CD4-positive, alpha-beta T cell (primary cell): ENCODE measurements around the gene SOX13. TPM values are rescaled to one million over a fixed set of nuclear protein-coding genes. Genes with fewer than 3 reads are reported as not detected.

Source experiments
- ATAC-seq: fragments of 200-7000 bp; cut with Tn5 transposase; one replicate; pipeline ENCODE4 v1.10.0; 2022; ENCODE audit warnings: mild to moderate bottlenecking; ENCODE audit not compliant: poor library complexity
- CTCF ChIA-PET: fragments of 350-600 bp; sonication (Branson Sonifier 250); formaldehyde crosslinking; loops from one replicate; lab custom pipeline; 2021; ENCODE audit warnings: antibody characterized with exemption, inconsistent platforms; lab: Charles Lee
- POLR2A ChIA-PET: fragments of 350-600 bp; sonication (Branson Sonifier 250); formaldehyde crosslinking; loops from one replicate; lab custom pipeline; 2021; ENCODE audit warnings: antibody characterized with exemption, inconsistent platforms; lab: Charles Lee
- DNase-seq, 14 experiments: peaks; one replicate each; pipeline ENCODE4 v3.0.0-alpha.2; 2013 to 2020; ENCODE audit warnings: mixed read lengths in 2 of 14
- H3K27ac ChIP-seq, 2 donors: one replicate each; pipeline versions ENCODE4 v1.5.1 to v1.7.0; 2013; ENCODE audit warnings: low read length in 2 of 2, low read depth in 1 of 2, mild to moderate bottlenecking in 1 of 2
- H3K27me3 ChIP-seq, 2 experiments: 1 replicate in 1 of 2; 2 replicates in 1 of 2; pipeline versions ENCODE4 v1.6.1 to v1.7.0; 2013; ENCODE audit warnings: low read length in 2 of 2, control low read depth in 1 of 2, mild to moderate bottlenecking in 1 of 2, moderate library complexity in 1 of 2; ENCODE audit not compliant: insufficient read depth in 2 of 2, control insufficient read depth in 1 of 2
- H3K36me3 ChIP-seq: one replicate; pipeline ENCODE4 v1.6.1; 2013; ENCODE audit warnings: low read length, control low read depth; ENCODE audit not compliant: insufficient read depth
- H3K4me1 ChIP-seq: one replicate; pipeline ENCODE4 v1.6.1; 2013; ENCODE audit warnings: low read length, control low read depth; ENCODE audit not compliant: insufficient read depth
- H3K4me3 ChIP-seq: one replicate; pipeline ENCODE4 v1.5.1; 2013; ENCODE audit warnings: mild to moderate bottlenecking, low read length, moderate library complexity
- H3K9me3 ChIP-seq, 2 experiments: 1 replicate in 1 of 2; 2 replicates in 1 of 2; pipeline versions ENCODE4 v1.6.1 to v1.7.0; 2013; ENCODE audit warnings: low read length in 2 of 2, mild to moderate bottlenecking in 2 of 2, control low read depth in 1 of 2, moderate library complexity in 1 of 2; ENCODE audit not compliant: control insufficient read depth in 1 of 2, insufficient read depth in 1 of 2
- H3K27ac Mint-ChIP-seq: one replicate; pipeline ENCODE4 v1.8.0; 2020; ENCODE audit warnings: mixed read lengths
- H3K27me3 Mint-ChIP-seq: one replicate; pipeline ENCODE4 v1.8.0; 2021; ENCODE audit warnings: mixed read lengths
- H3K36me3 Mint-ChIP-seq: one replicate; pipeline ENCODE4 v1.8.0; 2021; ENCODE audit warnings: low read depth, mixed read lengths
- H3K4me1 Mint-ChIP-seq: one replicate; pipeline ENCODE4 v1.8.0; 2021; ENCODE audit warnings: low read depth, mixed read lengths
- H3K4me3 Mint-ChIP-seq: one replicate; pipeline ENCODE4 v1.8.0; 2020; ENCODE audit warnings: mild to moderate bottlenecking, mixed read lengths
- H3K9me3 Mint-ChIP-seq: one replicate; pipeline ENCODE4 v1.8.0; 2020; ENCODE audit warnings: mixed read lengths
- intact Hi-C, 2 experiments: fragments of 100-400 bp; cut with DNase I in 1 of 2; cut with micrococcal nuclease in 1 of 2; formaldehyde crosslinking; loops; one replicate each; pipeline versions ENCODE4 v1.15.1 to v1.9.0; 2023 to 2025; cut with DNase I, micrococcal nuclease
- total RNA-seq, 174 experiments: library from RNA in 2 of 174; stranded (reverse) in 2 of 174; gene quantifications; one replicate each; pipeline ENCODE4 v1.2.3 and lab custom pipeline; 2021 to 2026
- TF ChIP-seq, protein P1 (sequence below): fragments of 200-600 bp; IDR thresholded peaks from one replicate; pipeline ENCODE4 v1.8.0; 2022; ENCODE audit warnings: antibody characterized with exemption, mild to moderate bottlenecking

SOX13 gene
- total RNA-seq, 2 experiments from 2014 or later: 1.8 to 1.9 TPM

DNA sequence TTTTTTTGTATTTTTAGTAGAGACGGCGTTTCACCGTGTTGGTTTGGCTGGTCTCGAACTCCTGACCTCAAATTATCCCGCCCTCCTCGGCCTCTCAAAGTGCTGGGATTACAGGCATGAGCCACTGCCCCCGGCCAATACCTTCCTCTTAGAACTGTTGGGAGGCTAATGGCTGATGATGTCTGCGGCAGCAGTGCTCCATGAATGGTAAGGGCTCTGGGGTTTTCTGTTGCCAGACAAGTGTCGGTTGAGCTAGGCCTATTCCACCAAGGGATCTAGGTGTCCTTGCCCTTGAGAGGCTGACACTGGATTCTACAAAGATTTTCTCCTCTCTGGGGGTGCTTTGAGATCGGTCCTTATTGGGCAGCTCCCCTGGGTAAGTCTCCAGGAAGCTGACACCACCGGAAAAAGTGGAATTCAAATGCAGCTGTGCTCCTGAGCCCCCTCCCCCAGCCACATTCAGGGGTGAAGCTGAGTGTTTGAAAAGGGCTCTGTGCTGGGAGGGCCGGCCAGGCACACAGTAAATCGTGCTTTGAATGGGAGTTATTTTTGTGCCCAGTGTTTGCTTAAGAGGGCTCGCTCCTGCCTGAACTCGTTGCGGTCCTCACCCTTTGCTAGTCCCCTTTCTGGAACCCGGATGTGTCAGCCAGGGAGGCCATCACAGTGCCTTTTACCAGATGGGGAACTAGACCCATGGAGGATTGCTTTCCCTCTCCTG lies 5.2 kb downstream of the SOX13 start:
- H3K36me3 ChIP-seq: no peaks in the 10 kb centered on the region
- intact Hi-C loops: no loop called here
- H3K36me3 Mint-ChIP-seq: no peaks in the 10 kb centered on the region
- H3K27ac ChIP-seq: no peak overlapping the region
- POLR2A ChIA-PET: no interaction called here
- H3K4me1 ChIP-seq: peaks cover 25% of the 10 kb centered on the region
- CTCF ChIA-PET: no interaction called here
- DNase-seq: no peak
- H3K9me3 ChIP-seq: peaks cover 0 to 11% of the 10 kb centered on the region in 2 experiments
- H3K27me3 Mint-ChIP-seq: peaks cover 55% of the 10 kb centered on the region
- no peak overlapping the region for H3K27ac Mint-ChIP-seq
- TF ChIP-seq, protein P1, sequence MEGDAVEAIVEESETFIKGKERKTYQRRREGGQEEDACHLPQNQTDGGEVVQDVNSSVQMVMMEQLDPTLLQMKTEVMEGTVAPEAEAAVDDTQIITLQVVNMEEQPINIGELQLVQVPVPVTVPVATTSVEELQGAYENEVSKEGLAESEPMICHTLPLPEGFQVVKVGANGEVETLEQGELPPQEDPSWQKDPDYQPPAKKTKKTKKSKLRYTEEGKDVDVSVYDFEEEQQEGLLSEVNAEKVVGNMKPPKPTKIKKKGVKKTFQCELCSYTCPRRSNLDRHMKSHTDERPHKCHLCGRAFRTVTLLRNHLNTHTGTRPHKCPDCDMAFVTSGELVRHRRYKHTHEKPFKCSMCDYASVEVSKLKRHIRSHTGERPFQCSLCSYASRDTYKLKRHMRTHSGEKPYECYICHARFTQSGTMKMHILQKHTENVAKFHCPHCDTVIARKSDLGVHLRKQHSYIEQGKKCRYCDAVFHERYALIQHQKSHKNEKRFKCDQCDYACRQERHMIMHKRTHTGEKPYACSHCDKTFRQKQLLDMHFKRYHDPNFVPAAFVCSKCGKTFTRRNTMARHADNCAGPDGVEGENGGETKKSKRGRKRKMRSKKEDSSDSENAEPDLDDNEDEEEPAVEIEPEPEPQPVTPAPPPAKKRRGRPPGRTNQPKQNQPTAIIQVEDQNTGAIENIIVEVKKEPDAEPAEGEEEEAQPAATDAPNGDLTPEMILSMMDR: no peak
- no peak for ATAC-seq
- H3K4me3 Mint-ChIP-seq: no peak overlapping the region
- peaks cover 19 to 34% of the 10 kb centered on the region in 2 experiments for H3K27me3 ChIP-seq
- no peak overlapping the region for H3K4me3 ChIP-seq
- H3K4me1 Mint-ChIP-seq: peaks cover 13% of the 10 kb centered on the region
- H3K9me3 Mint-ChIP-seq: no peaks in the 10 kb centered on the region

DNA sequence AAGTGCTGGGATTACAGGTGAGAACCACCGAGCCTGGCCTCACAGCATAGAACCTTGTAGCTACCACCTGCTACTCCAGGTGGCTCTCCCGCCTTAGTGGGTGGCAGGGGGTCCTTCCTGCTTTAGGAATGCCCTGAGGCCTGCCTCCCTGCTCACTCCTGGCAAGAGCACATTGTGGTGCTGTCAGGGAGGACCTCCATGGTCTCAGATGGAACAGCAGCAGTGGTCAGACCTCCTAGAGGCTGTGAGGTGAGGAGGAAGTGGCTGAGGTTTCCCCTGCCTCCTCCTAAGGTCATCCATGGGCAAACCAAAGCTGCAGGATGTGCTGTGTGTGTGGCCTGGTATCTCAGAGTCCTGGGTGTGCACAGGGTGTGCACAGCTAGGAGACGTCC lies 6.7 kb downstream of the SOX13 start:
- H3K4me1 Mint-ChIP-seq: peaks cover 8% of the 10 kb centered on the region
- ChIA-PET POLR2A (no interaction called here), CTCF (no interaction called here)
- Histone ChIP-seq H3K36me3 (no peaks in the 10 kb centered on the region), H3K4me3 (no peak overlapping the region), H3K27me3 (peaks cover 11 to 26% of the 10 kb centered on the region in 2 experiments), H3K9me3 (peaks cover 0 to 7% of the 10 kb centered on the region in 2 experiments), H3K4me1 (peaks cover 13% of the 10 kb centered on the region), H3K27ac (no peak overlapping the region)
- intact Hi-C loops: no loop called here
- H3K36me3 Mint-ChIP-seq: no peaks in the 10 kb centered on the region
- TF ChIP-seq, protein P1: no peak
- ATAC-seq (no peak), DNase-seq (no peak)
- H3K27me3 Mint-ChIP-seq: peaks cover 44% of the 10 kb centered on the region
- no peak overlapping the region for H3K27ac Mint-ChIP-seq
- no peaks in the 10 kb centered on the region for H3K9me3 Mint-ChIP-seq
- H3K4me3 Mint-ChIP-seq: no peak overlapping the region

DNA sequence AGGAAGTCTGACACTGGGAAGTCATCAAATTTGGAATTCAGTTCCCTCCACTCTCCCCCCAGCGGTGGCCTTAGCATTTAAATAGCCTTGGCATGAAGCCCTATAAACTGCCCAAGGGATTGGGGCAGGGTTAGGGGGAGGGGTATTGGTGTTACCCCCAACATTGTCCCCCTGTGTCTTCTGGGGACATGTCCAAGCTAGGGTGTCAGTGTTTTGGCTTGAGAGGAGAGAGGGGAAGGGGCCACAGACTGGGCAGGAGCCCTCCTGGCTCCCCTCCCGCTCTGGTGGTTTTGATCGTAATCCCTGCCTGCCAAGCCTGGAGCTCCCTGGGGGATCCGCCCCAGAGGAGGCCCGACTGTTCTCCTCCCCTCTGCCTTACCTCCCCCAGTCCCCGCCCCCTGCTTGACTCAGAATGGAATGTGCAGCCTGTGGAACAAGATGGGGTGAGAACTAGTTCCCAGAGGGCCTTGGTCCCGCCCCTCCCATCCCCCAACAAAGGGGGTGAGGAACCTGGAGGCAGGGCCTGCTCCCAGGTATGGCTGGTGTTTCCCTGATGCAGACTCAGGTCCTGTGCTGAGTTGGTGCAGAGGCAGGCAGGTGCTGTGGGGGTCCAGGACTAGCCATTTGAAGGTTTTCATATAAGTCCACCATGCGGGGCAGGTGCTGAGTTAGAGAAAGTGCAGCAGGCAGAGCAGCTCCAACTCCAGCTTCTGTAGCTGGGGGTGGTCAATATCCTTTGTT lies 7.4 kb downstream of the SOX13 start:
- Mint-ChIP-seq H3K36me3 (no peaks in the 10 kb centered on the region), H3K4me3 (no peak overlapping the region), H3K27ac (no peak overlapping the region), H3K9me3 (no peaks in the 10 kb centered on the region), H3K27me3 (peaks cover 37% of the 10 kb centered on the region), H3K4me1 (peaks cover 1% of the 10 kb centered on the region)
- ChIA-PET POLR2A (no interaction called here), CTCF (no interaction called here)
- ATAC-seq (no peak), DNase-seq (no peak)
- TF ChIP-seq, protein P1: no peak
- H3K27ac ChIP-seq: no peak overlapping the region
- intact Hi-C loops: no loop called here
- no peaks in the 10 kb centered on the region for H3K9me3 ChIP-seq
- H3K4me3 ChIP-seq: no peak overlapping the region
- H3K4me1 ChIP-seq: peaks cover 6% of the 10 kb centered on the region
- no peaks in the 10 kb centered on the region for H3K36me3 ChIP-seq
- peaks cover 5 to 19% of the 10 kb centered on the region in 2 experiments for H3K27me3 ChIP-seq
